Osteocyte (in vitro differentiated cells): Measurements from ENCODE around the gene MANBA. TPM values are rescaled to one million over a fixed set of nuclear protein-coding genes. Genes with fewer than 3 reads are reported as not detected.

Source experiments
- DNase-seq: peaks from one replicate; pipeline ENCODE4 v3.0.0; 2021; ENCODE audit warnings: mixed read lengths; ENCODE audit not compliant: unreplicated experiment; ENCODE audit errors: extremely low spot score
- H3K27ac Mint-ChIP-seq: one replicate; pipeline ENCODE4 v1.8.0; 2021; ENCODE audit warnings: mild to moderate bottlenecking, mixed read lengths; ENCODE audit not compliant: unreplicated experiment
- H3K27me3 Mint-ChIP-seq: one replicate; pipeline ENCODE4 v1.8.0; 2021; ENCODE audit warnings: mixed read lengths; ENCODE audit not compliant: unreplicated experiment
- H3K36me3 Mint-ChIP-seq: one replicate; pipeline ENCODE4 v1.8.0; 2021; ENCODE audit warnings: mixed read lengths; ENCODE audit not compliant: unreplicated experiment
- H3K4me1 Mint-ChIP-seq: one replicate; pipeline ENCODE4 v1.8.0; 2021; ENCODE audit warnings: mixed read lengths; ENCODE audit not compliant: unreplicated experiment
- H3K4me3 Mint-ChIP-seq: one replicate; pipeline ENCODE4 v1.8.0; 2021; ENCODE audit warnings: mild to moderate bottlenecking, moderate library complexity, mixed read lengths; ENCODE audit not compliant: unreplicated experiment
- H3K9me3 Mint-ChIP-seq: one replicate; pipeline ENCODE4 v1.8.0; 2021; ENCODE audit warnings: mixed read lengths; ENCODE audit not compliant: unreplicated experiment
- CTCF ChIP-seq: fragments of 200-600 bp; sonication (generic); IDR thresholded peaks from 2 replicates; pipeline ENCODE4 v1.5.0; 2021; ENCODE audit warnings: antibody characterized with exemption, mild to moderate bottlenecking, moderate library complexity
- total RNA-seq: library from RNA; stranded (reverse); gene quantifications from 2 replicates; pipeline ENCODE4 v1.2.1, GENCODE V29; 2021

Gene MANBA
- total RNA-seq, 1 donor from 2014 or later: 26.1 TPM

- Mint-ChIP-seq H3K27ac (no peak overlapping the region), H3K4me1 (no peaks in the 10 kb centered on the region), H3K4me3 (no peak overlapping the region), H3K36me3 (peaks cover 18% of the 10 kb centered on the region), H3K27me3 (no peaks in the 10 kb centered on the region), H3K9me3 (no peaks in the 10 kb centered on the region)
- no peak for TF ChIP-seq CTCF
- no peak for DNase-seq
Measured at GRCh38 chr4:102678695-102679335, 82.0 kb downstream of the MANBA start.

- TF ChIP-seq CTCF: no peak
- no peak overlapping the region for H3K27ac Mint-ChIP-seq
- no peak overlapping the region for H3K4me3 Mint-ChIP-seq
- H3K36me3 Mint-ChIP-seq: peaks cover 18% of the 10 kb centered on the region
- H3K4me1 Mint-ChIP-seq: no peaks in the 10 kb centered on the region
- H3K27me3 Mint-ChIP-seq: no peaks in the 10 kb centered on the region
- DNase-seq: no peak
- H3K9me3 Mint-ChIP-seq: no peaks in the 10 kb centered on the region
Measured at GRCh38 chr4:102678107-102678506, 82.7 kb downstream of the MANBA start.

DNA sequence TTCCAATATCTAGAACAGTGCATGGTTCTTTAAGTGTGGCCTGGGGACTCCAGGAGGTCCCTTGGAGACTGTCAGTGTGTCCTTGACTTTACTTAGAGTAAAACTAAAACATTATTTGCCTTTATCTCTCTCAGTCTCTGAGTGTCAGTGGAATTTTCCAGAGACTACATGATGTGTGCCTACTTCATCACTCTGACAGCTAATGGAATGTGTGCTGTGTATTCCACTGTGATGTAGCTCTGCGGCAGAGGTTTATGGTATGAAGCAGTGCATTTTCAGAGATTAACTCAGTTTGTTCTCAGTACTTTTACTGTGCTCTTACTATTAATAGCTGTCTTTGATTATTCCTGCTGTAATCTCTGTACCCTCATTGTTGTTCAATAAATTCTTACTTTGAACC, 85.6 kb downstream of the MANBA start:
- no peak overlapping the region for H3K4me3 Mint-ChIP-seq
- peaks cover 9% of the 10 kb centered on the region for H3K36me3 Mint-ChIP-seq

GRCh38 chr4:102667001-102667400, 93.8 kb downstream of the MANBA start:
- no peaks in the 10 kb centered on the region for H3K27me3 Mint-ChIP-seq
- DNase-seq: no peak
- no peak for TF ChIP-seq CTCF
- no peaks in the 10 kb centered on the region for H3K9me3 Mint-ChIP-seq
- H3K4me1 Mint-ChIP-seq: no peaks in the 10 kb centered on the region
- H3K27ac Mint-ChIP-seq: no peak overlapping the region
- H3K36me3 Mint-ChIP-seq: peaks cover 22% of the 10 kb centered on the region
- no peak overlapping the region for H3K4me3 Mint-ChIP-seq

More for the DNA sequence above, 85.6 kb downstream of the MANBA start:
- no peak for DNase-seq
- no peak for TF ChIP-seq CTCF
- Mint-ChIP-seq H3K27me3 (no peaks in the 10 kb centered on the region), H3K9me3 (no peaks in the 10 kb centered on the region), H3K27ac (no peak overlapping the region), H3K4me1 (no peaks in the 10 kb centered on the region)

GRCh38 chr4:102665527-102665926, 95.2 kb downstream of the MANBA start:
- Mint-ChIP-seq H3K27me3 (no peaks in the 10 kb centered on the region), H3K4me1 (no peaks in the 10 kb centered on the region), H3K4me3 (no peak overlapping the region), H3K27ac (no peak overlapping the region), H3K9me3 (no peaks in the 10 kb centered on the region), H3K36me3 (peaks cover 22% of the 10 kb centered on the region)
- TF ChIP-seq CTCF: no peak
- no peak for DNase-seq
